HG03457 (cell line): ENCODE measurements around the gene HSPBP1.

Experiments used
- ATAC-seq: cut with Tn5 transposase; IDR thresholded peaks from one replicate; pipeline ENCODE4 v1.9.1; 2021; ENCODE audit warnings: moderate number of reproducible peaks; ENCODE audit not compliant: unreplicated experiment

The HSPBP1 gene

DNA sequence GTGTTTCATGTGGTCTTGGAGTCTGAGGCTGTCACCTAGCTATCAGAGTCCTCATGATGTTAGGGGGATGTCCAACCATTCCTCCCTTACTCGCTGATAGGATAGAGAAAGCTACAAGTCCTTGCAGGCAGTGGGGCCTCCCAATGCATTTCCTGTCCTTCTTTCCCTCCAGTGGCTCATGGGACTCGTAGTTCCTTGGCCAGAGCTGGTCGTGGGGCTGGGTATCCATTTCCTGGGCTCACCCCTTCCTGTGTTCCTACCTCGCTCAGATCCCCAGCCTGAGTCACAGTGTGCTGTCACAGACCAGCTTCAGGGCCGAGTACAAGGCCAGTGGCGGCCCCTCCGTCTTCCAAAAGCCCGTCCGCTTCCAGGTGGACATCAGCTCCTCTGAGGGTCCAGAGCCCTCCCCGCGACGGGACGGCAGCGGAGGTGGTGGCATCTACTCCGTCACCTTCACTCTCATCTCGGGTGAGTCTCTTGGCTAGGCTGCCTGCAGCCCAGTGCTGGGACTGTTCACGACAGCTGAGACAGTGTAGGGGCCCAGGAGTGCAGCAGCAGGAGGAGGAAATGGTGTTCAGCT is 26.2 kb upstream of the HSPBP1 start:
- no peak for ATAC-seq

DNA sequence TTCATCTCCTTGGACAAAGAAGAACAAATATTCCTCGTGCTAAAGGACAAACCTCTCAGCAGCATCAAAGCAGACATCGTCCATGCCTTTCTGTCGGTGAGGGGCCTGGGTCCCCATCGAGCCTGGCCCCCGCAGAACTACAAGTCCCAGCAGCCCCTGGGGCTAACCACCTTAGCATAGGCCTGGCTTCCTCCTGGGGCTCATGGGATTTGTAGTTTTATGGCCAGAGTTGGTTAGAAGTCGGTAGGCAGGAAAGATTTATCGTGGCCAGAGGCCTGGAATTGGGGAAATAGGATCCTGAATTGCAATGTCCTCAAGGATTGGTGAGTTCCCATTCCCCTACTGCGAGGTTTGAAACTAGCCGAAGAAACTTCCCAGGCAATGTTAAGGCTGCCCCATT is 25.6 kb upstream of the HSPBP1 start:
- no peak for ATAC-seq

DNA sequence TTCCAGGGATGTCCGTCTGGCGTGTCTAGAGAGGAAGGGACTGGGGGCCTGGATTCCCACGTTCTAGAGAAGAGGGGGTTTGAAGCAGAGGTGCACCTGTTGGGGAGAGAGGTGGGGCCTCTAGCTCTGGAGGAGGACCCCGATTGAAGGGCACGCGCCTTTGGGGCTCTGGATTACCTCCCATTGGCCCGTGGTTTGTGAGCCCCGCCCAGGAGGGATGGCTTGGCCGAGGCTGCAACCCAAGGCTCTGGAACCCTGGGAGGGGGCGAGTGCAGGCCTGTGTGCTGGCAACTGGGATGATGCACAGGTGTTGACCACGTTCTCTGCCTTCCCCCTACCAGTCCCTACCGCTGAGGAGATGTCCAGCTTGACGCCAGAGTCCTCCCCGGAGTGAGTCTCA is 25.1 kb upstream of the HSPBP1 start:
- no peak for ATAC-seq

- ATAC-seq, result no peak
These were observed 24.5 kb upstream of the HSPBP1 start for GRCh38 chr19:55304279-55304978.

GRCh38 chr19:55303477-55303876 is 23.6 kb upstream of the HSPBP1 start:
- no peak for ATAC-seq

DNA sequence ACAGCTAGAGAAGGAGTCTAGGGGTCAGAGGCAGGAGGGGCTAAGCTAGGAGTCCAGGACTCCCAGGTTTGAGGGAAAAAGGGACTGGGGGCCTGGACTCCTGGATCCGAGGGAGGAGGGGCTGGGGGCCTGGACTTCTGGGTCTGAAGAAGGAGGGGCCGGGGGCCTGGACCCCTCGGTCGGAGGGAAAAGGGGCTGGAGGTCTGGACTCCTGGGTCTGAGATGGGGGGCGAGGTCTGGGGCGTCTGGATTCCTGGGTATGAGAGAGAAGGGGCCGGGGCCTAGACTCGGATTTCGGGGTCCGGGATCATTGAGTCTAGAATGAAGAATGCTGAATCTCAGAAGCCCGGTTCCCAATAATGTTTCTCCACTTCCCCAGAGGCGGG is 22.4 kb upstream of the HSPBP1 start:
- no peak for ATAC-seq

DNA sequence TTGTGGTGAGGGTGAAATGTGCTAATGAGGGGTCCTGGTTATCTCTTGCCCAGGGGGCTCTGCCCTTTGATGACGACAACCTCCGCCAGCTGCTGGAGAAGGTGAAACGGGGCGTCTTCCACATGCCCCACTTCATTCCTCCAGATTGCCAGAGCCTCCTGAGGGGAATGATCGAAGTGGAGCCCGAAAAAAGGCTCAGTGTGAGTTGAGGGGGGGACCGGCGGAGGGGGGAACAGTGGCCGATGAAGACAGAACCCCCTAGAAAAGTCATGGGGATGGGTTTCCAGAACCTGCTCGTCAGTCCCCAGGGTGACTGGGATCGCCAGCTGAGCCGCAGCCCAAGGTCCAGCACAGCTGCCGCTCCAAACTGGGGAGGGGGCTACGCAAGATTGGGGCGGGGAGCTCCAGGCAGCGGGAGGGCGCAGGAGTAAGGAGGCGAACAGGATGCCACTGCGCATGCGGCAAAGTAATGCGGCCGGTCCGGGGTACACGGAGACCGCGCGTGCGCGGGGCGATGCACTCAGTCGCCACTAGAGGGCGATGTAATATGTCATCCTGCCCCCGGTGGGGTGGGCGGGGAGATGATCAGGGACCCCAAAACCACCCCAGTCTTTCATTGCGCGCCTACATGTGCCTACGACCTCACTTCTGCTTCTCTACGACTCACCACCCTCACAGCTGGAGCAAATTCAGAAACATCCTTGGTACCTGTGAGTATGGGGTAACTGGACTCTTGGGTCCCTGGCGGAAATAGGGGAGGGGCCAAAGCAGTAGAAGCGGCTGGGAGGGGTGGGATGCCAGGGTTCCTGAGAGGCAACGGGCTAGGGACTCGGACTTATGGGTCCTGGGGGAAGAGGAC is 21.8 kb upstream of the HSPBP1 start:
- no peak for ATAC-seq

GRCh38 chr19:55300886-55301458 is 21.1 kb upstream of the HSPBP1 start:
- no peak for ATAC-seq

DNA sequence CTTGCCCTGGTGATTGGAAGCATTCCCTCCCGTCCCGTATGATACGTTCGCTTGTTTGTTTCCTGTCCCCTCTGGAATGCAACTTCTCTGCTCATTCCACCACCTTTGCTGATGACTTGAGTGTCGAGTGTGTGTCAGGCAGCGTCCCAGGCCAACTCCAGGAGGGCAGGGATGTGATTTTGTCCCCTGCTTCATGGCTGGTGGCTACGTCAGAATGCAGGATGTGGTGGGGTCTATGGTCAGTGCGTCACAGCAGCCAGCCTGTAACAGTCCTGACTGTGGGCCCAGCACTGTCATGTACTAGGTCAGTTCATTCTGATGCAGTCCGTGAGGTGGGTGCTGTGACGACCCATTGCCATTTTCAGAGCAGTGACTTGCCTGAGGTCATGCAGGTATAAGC is 20.1 kb upstream of the HSPBP1 start:
- no peak for ATAC-seq

DNA sequence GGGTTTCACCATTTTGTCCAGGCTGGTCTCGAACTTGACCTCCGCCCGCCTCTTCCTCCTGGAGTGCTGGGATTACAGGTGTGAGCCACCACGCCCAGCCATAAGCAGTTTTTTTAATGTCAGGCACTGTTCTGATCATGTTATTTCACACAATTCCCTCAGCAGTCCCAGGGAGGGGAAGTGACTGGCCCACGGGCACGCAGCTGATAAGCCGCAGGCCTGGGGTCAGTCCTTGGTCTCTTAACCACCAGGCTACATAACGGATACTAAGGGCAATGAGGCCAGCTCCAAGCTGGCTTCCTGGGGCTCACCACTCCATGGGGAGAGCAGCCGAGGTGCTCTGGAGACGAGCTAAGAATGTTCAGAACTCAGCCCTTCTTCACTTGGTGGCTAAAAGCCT is 17.4 kb upstream of the HSPBP1 start:
- no peak for ATAC-seq

DNA sequence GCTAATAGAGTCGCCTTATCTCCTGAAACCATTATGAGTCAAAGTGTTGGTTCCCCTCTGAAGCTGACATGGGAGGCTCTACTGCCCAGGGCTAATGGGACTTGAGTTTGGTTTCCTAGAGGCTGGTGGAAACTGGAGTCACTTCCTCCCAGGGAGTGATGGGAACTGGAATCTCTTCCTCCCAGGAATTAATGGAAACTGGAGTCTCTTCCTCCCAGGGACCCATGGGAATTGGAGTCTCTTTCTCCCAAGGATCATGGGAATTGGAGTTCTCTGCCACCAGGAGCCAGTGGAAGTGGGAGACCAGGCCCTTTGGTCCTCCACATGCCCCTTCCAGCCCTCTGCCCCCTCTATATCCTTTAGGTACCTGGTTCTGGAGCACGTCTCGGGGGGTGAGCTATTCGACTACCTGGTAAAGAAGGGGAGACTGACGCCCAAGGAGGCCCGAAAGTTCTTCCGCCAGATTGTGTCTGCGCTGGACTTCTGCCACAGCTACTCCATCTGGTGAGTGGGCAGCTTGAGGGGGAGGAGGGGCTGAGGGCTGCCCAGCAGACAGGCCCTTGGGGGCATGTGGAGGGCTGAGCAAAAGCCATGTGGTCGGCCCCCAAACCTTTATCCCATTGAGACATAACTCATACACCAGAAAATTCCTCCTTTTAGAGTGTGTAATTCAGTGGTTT is 9.3 kb upstream of the HSPBP1 start:
- no peak for ATAC-seq

- no peak for ATAC-seq
These were observed 7.6 kb upstream of the HSPBP1 start for GRCh38 chr19:55287361-55288079.

GRCh38 chr19:55285229-55285890 is 5.5 kb upstream of the HSPBP1 start:
- ATAC-seq, result no peak

- no peak for ATAC-seq
These were observed 4.6 kb upstream of the HSPBP1 start for GRCh38 chr19:55284405-55285058.

- ATAC-seq, result no peak
These were observed 3.9 kb upstream of the HSPBP1 start, which contains the start of gene BRSK1 for GRCh38 chr19:55283548-55284377. Gene BRSK1, plus strand, starts transcription at chr19:55283997. Its CDS starts 446 bp downstream, at chr19:55284443.

GRCh38 chr19:55279340-55279739 is 570 bp downstream of the HSPBP1 start:
- no peak for ATAC-seq

GRCh38 chr19:55278391-55279135 is 1.3 kb downstream of the HSPBP1 start:
- no peak for ATAC-seq

DNA sequence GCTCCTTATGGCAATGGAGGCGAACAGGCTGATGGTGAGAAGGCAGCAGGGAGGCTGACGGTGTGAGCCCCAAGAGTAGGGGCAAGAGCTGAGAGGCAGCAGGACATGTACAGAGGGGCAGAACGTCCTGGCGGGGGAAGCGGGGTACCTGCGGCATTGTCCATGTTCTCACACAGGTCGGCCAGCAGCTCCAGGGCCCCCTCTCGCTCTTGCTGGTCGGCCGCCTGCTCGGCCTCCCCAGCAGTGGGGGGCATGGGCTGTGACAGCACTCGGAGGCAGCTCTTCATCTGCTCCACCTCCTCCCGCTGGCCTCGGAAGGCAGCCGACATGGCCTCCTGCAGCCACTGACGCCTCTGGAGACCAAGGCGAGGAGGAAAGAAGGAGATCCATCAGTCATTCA is 2.4 kb downstream of the HSPBP1 start:
- no peak for ATAC-seq
